HEK293T (cell line): ENCODE results near the gene UFM1.

ENCODE experiments used
- ARNT ChIP-seq: fragments of 450-650 bp; IDR thresholded peaks from 2 replicates; pipeline ENCODE4 v1.6.1; 2017; ENCODE audit warnings: mild to moderate bottlenecking
- BHLHE40 ChIP-seq: fragments of 450-650 bp; IDR thresholded peaks from 2 replicates; pipeline ENCODE4 v1.6.1; 2016; ENCODE audit warnings: mild to moderate bottlenecking, moderate library complexity, borderline replicate concordance
- CTBP1 ChIP-seq: fragments of 450-650 bp; IDR thresholded peaks from 2 replicates; pipeline ENCODE4 v1.6.1; 2016; ENCODE audit warnings: borderline replicate concordance
- ELF4 ChIP-seq: fragments of 450-650 bp; IDR thresholded peaks from 2 replicates; pipeline ENCODE4 v1.6.1; 2017; ENCODE audit warnings: antibody characterized with exemption
- FOXA1 ChIP-seq: fragments of 450-650 bp; IDR thresholded peaks from 2 replicates; pipeline ENCODE4 v1.6.1; 2016; ENCODE audit warnings: mild to moderate bottlenecking
- FOXK2 ChIP-seq: fragments of 450-650 bp; IDR thresholded peaks from 2 replicates; pipeline ENCODE4 v1.6.1; 2016; ENCODE audit warnings: mild to moderate bottlenecking
- FOXM1 ChIP-seq: fragments of 450-650 bp; IDR thresholded peaks from 2 replicates; pipeline ENCODE4 v1.6.1; 2017; ENCODE audit warnings: mild to moderate bottlenecking, borderline replicate concordance
- HDGF ChIP-seq: fragments of 450-650 bp; IDR thresholded peaks from 2 replicates; pipeline ENCODE4 v1.6.1; 2017; ENCODE audit warnings: antibody characterized with exemption, borderline replicate concordance
- L3MBTL2 ChIP-seq: fragments of 450-650 bp; conservative IDR thresholded peaks from 2 replicates; pipeline ENCODE4 v1.6.1; 2016; ENCODE audit warnings: mild to moderate bottlenecking
- LEF1 ChIP-seq: fragments of 450-650 bp; IDR thresholded peaks from 2 replicates; pipeline ENCODE4 v1.6.1; 2017; ENCODE audit warnings: mild to moderate bottlenecking, borderline replicate concordance
- NFRKB ChIP-seq: fragments of 450-650 bp; IDR thresholded peaks from 2 replicates; pipeline ENCODE4 v1.6.1; 2016; ENCODE audit warnings: mild to moderate bottlenecking, moderate library complexity
- SP1 ChIP-seq: fragments of 450-650 bp; IDR thresholded peaks from 2 replicates; pipeline ENCODE4 v1.6.1; 2017
- SUZ12 ChIP-seq: fragments of 450-650 bp; IDR thresholded peaks from 2 replicates; pipeline ENCODE4 v1.6.1; 2016; ENCODE audit warnings: mild to moderate bottlenecking
- TARDBP ChIP-seq: fragments of 450-650 bp; IDR thresholded peaks from 2 replicates; pipeline ENCODE4 v1.6.1; 2016

DNA sequence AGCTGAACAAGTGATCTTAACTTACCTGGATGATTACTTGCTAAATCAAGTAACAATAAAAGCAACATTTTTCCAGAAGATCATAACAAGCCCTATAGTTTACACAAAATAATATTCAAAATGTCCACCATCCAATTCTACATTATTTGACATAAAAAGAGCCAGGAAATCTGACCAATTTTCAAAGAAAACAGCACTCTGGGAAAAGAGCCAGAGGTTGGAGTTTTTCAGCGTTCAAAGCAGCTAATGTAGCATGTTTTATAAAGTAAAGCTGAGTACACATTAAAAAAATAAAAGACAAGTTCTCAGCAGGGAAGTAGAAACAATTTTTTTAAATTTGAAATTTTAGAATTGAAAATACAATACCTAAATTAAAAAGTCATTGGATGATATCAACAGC, 62.6 kb downstream of the UFM1 start:
- TF ChIP-seq BHLHE40, result no peak
- no peak for TF ChIP-seq FOXA1
- TF ChIP-seq SUZ12, result no peak
- TF ChIP-seq NFRKB, result no peak
- no peak for TF ChIP-seq CTBP1
- no peak for TF ChIP-seq TARDBP
- no peak for TF ChIP-seq FOXK2
- no peak for TF ChIP-seq HDGF
- no peak for TF ChIP-seq ARNT
- TF ChIP-seq LEF1, result no peak
- no peak for TF ChIP-seq FOXM1
- no peak for TF ChIP-seq SP1
- TF ChIP-seq ELF4, result no peak
- no peak for TF ChIP-seq L3MBTL2
